HCT116 (cell line): ENCODE data around the gene VTI1A. TPM values are rescaled to one million over a fixed set of nuclear protein-coding genes. Genes with fewer than 3 reads are reported as not detected.
A peak's percentile ranks its signal among the peaks of the same experiment; 100 is the strongest.

Source experiments
- ATAC-seq: fragments of 200-7000 bp; cut with Tn5 transposase; 2 replicates; pipeline ENCODE4 v1.9.1; 2020; ENCODE audit warnings: mild to moderate bottlenecking, moderate library complexity
- BruUV-seq: library from RNA; stranded (reverse); fragments of 400-500 nt; replicated peaks from 2 replicates; lab custom pipeline; 2021; lab: Mats Ljungman, UMichigan
- CTCF ChIA-PET: fragments of 300-600 bp; sonication (Branson Sonifier 250); formaldehyde crosslinking; loops from one replicate; lab custom pipeline; 2021; ENCODE audit warnings: antibody characterized with exemption; lab: Charles Lee
- POLR2A ChIA-PET: fragments of 300-600, 350-600 bp; sonication (Branson Sonifier 250); formaldehyde crosslinking; loops from one replicate; lab custom pipeline; 2021; ENCODE audit warnings: antibody characterized with exemption; lab: Charles Lee
- RAD21 ChIA-PET, 2 experiments: fragments of 300-600 bp; sonication (Branson Sonifier 250); formaldehyde crosslinking; loops; one replicate each; lab custom pipeline; 2023; ENCODE audit warnings: low total read pairs in 2 of 2; ENCODE audit not compliant: uncharacterized antibody in 2 of 2, unreplicated experiment in 2 of 2, low non-redundant PET in 1 of 2; lab: Charles Lee
- DNase-seq: peaks from one replicate; pipeline ENCODE4 v3.0.0-alpha.2; 2010; ENCODE audit warnings: low read depth, low spot score
- H2AFZ ChIP-seq: fragments of 200-600 bp; shearing (Covaris generic), sonication (generic); 2 replicates; pipeline ENCODE4 v1.6.1; 2017; ENCODE audit warnings: low read depth, mixed run types, mixed read lengths, antibody characterized with exemption, low read length; ENCODE audit not compliant: poor library complexity, severe bottlenecking
- H3K27ac ChIP-seq: 2 replicates; pipeline ENCODE4 v1.5.1; 2012; ENCODE audit warnings: low read depth, low read length
- H3K27me3 ChIP-seq: fragments of 200-600 bp; sonication (generic); 2 replicates; pipeline ENCODE4 v1.6.1; 2016; ENCODE audit warnings: mixed run types, low read length, mixed read lengths; ENCODE audit not compliant: insufficient read depth
- H3K36me3 ChIP-seq, 2 experiments: fragments of 200-500 bp in 1 of 2; fragments of 200-600 bp in 1 of 2; sonication (Bioruptor generic) in 1 of 2; sonication (generic) in 1 of 2; 2 replicates each; pipeline versions ENCODE4 v1.5.1 to v1.6.1; 2014 to 2016; ENCODE audit warnings: low read length in 2 of 2, inconsistent platforms in 1 of 2, mixed read lengths in 1 of 2, mixed run types in 1 of 2; ENCODE audit not compliant: insufficient read depth in 2 of 2, control insufficient read depth in 1 of 2
- H3K4me1 ChIP-seq, 2 experiments: fragments of 200-600 bp in 1 of 2; sonication (generic) in 1 of 2; 2 replicates each; pipeline versions ENCODE4 v1.5.1 to v1.6.1; 2012 to 2017; ENCODE audit warnings: low read length in 2 of 2, inconsistent platforms in 1 of 2, mild to moderate bottlenecking in 1 of 2, mixed read lengths in 1 of 2, mixed run types in 1 of 2, moderate library complexity in 1 of 2; ENCODE audit not compliant: insufficient read depth in 2 of 2, control insufficient read depth in 1 of 2
- H3K4me2 ChIP-seq: fragments of 200-600 bp; sonication (generic); 2 replicates; pipeline ENCODE4 v1.6.1; 2017; ENCODE audit warnings: mixed run types, low read length, mixed read lengths
- H3K4me3 ChIP-seq, 2 experiments: fragments of 200-600 bp in 1 of 2; sonication (generic) in 1 of 2; replicated peaks in 1 of 2; 2 replicates each; pipeline ENCODE4 v1.5.1; 2011 to 2016; ENCODE audit warnings: low read length in 2 of 2, control low read depth in 1 of 2, low read depth in 1 of 2, mild to moderate bottlenecking in 1 of 2, mixed read lengths in 1 of 2, mixed run types in 1 of 2
- H3K79me2 ChIP-seq: fragments of 200-600 bp; sonication (generic); 2 replicates; pipeline ENCODE4 v1.6.1; 2017; ENCODE audit warnings: mild to moderate bottlenecking, mixed run types, low read length, moderate library complexity, mixed read lengths; ENCODE audit not compliant: insufficient read depth
- H3K9ac ChIP-seq: fragments of 200-600 bp; sonication (generic); 2 replicates; pipeline ENCODE4 v1.6.1; 2016; ENCODE audit warnings: low read length, mixed read lengths
- H3K9me2 ChIP-seq: fragments of 200-600 bp; sonication (generic), shearing (Covaris generic); 2 replicates; pipeline ENCODE4 v1.6.1; 2017; ENCODE audit warnings: mixed run types, mild to moderate bottlenecking, moderate library complexity; ENCODE audit not compliant: insufficient read depth
- H3K9me3 ChIP-seq, 2 experiments: fragments of 200-500 bp in 1 of 2; fragments of 200-600 bp in 1 of 2; sonication (Bioruptor generic) in 1 of 2; sonication (generic) in 1 of 2; 2 replicates each; pipeline ENCODE4 v1.6.1; 2014 to 2017; ENCODE audit warnings: low read length in 2 of 2, mixed read lengths in 2 of 2, inconsistent platforms in 1 of 2, low read depth in 1 of 2, mild to moderate bottlenecking in 1 of 2, mixed run types in 1 of 2, moderate library complexity in 1 of 2; ENCODE audit not compliant: control insufficient read depth in 1 of 2, insufficient read depth in 1 of 2
- H4K20me1 ChIP-seq: fragments of 200-600 bp; sonication (generic), shearing (Covaris generic); 2 replicates; pipeline ENCODE4 v1.6.1; 2017; ENCODE audit warnings: mixed run types, mild to moderate bottlenecking, moderate library complexity; ENCODE audit not compliant: insufficient read depth
- CTCF ChIP-seq, 3 experiments: fragments of 200-600 bp in 1 of 3; sonication (generic) in 1 of 3; IDR thresholded peaks in 2 of 3; conservative IDR thresholded peaks in 1 of 3; 2 replicates each; pipeline ENCODE4 v1.5.1; 2012 to 2017; ENCODE audit warnings: low read depth in 2 of 3, low read length in 2 of 3, antibody characterized with exemption in 1 of 3, borderline replicate concordance in 1 of 3, control low read depth in 1 of 3, mild to moderate bottlenecking in 1 of 3, mixed read lengths in 1 of 3, mixed run types in 1 of 3, moderate library complexity in 1 of 3; ENCODE audit not compliant: insufficient read depth in 1 of 3
- EZH2phosphoT487 ChIP-seq: fragments of 200-600 bp; IDR thresholded peaks from 2 replicates; pipeline ENCODE4 v1.6.1; 2018; ENCODE audit warnings: antibody characterized with exemption, borderline replicate concordance
- POLR2A ChIP-seq: IDR thresholded peaks from 2 replicates; pipeline ENCODE4 v1.7.0; 2011; ENCODE audit warnings: borderline replicate concordance; ENCODE audit not compliant: insufficient read depth, insufficient read length; ENCODE audit errors: extremely low read depth
- POLR2AphosphoS5 ChIP-seq: IDR thresholded peaks from 2 replicates; pipeline ENCODE4 v1.6.1; 2011; ENCODE audit warnings: mild to moderate bottlenecking, low read depth, low read length, moderate library complexity
- RAD21 ChIP-seq: IDR thresholded peaks from 2 replicates; pipeline ENCODE4 v1.6.1; 2012; ENCODE audit warnings: low read depth, mild to moderate bottlenecking
- YY1 ChIP-seq: IDR thresholded peaks from 2 replicates; pipeline ENCODE4 v1.6.1; 2011; ENCODE audit warnings: low read length, low read depth, moderate library complexity, mild to moderate bottlenecking; ENCODE audit not compliant: insufficient replicate concordance; ENCODE audit errors: extremely low read depth
- intact Hi-C: fragments of 100-400 bp; cut with micrococcal nuclease; formaldehyde crosslinking; loops from 2 replicates; pipeline ENCODE4 v1.10.0; 2022
- total RNA-seq: library from RNA; stranded (reverse); gene quantifications from one replicate; pipeline ENCODE4 v1.2.1, GENCODE V29; 2021; ENCODE audit not compliant: unreplicated experiment

The VTI1A gene
- total RNA-seq, 1 experiment from 2014 or later, result 80.7 TPM

DNA sequence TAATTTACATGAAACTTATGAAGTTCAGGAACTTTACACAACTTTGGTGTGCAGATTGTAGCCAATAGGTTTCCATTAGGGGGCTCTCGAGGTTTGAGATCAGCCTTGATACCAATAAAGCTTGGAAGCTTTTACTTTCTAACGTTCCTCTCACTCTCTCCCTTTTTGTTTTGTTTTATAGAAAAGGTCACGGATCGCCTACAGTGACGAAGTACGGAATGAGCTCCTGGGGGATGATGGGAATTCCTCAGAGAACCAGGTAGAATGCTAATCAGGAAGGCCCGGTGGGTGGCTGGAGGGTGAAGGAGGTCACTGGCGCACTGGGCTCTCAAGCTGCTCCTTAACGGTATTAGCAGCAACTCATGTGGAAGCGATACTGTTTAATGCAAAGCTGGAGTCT lies 79.9 kb downstream of the VTI1A start:
- no TSS peak for BruUV-seq
- Histone ChIP-seq H3K9ac (peak overlapping the region; percentile 69), H3K27me3 (no peaks in the 10 kb centered on the region), H3K9me2 (no peaks in the 10 kb centered on the region), H3K36me3 (no peaks in the 10 kb centered on the region), H4K20me1 (no peaks in the 10 kb centered on the region), H3K4me1 (peaks cover 95 to 100% of the 10 kb centered on the region in 2 experiments), H3K4me2 (peak overlapping the region; percentile 65), H3K79me2 (peaks cover 97% of the 10 kb centered on the region), H2AFZ (no peak overlapping the region), H3K27ac (peak overlapping the region; percentile 90), H3K9me3 (no peaks in the 10 kb centered on the region), H3K4me3 (peak overlapping the region; percentile 0 to 33)
- TF ChIP-seq POLR2A (peak; percentile 10), RAD21 (no peak), POLR2AphosphoS5 (peak; percentile 60; the same call in 1 of the 2 replicates), EZH2phosphoT487 (no peak), YY1 (peak; percentile 20), CTCF (IDR thresholded peaks at IDR 0.05 in 2 of 3, conservative IDR thresholded peaks at IDR 0.05 in 1 of 3; ENCODE audit: borderline replicate concordance in 1 of 3, insufficient read depth in 1 of 3, low read depth in 2 of 3, low read length in 2 of 3) (peak in 2 of 3 experiments; percentile 27 to 46; a peak in 3 of 6 replicates)
- intact Hi-C loops, result loop anchor here (5.0 kb wide), 1 partner anchor 545 kb away; no protein-coding TSS in a partner anchor
- ATAC-seq, result peak; percentile 59
- POLR2A ChIA-PET, result interaction anchor here (0.8 to 6.0 kb wide), 12 partner anchors 9 to 176 kb away, joined by 3 to 53 read pairs (median 4); no protein-coding TSS in a partner anchor
- peak; percentile 71 for DNase-seq
- CTCF ChIA-PET, result interaction anchor here (0.6 to 2.2 kb wide), 10 partner anchors 9 to 859 kb away, joined by 3 to 9 read pairs (median 4); no protein-coding TSS in a partner anchor
- RAD21 ChIA-PET, result interaction anchor here in 1 of 2 experiments (0.9 to 1.3 kb wide), 2 partner anchors 19 to 30 kb away, joined by 3 read pairs; no protein-coding TSS in a partner anchor
